Psoas muscle (tissue), 8 donors: ENCODE results near the gene CDC42BPB. TPM values are rescaled to one million over a fixed set of nuclear protein-coding genes. Genes with fewer than 3 reads are reported as not detected.

Source experiments
- ATAC-seq, 4 donors: fragments of 200-7000 bp; cut with Tn5 transposase; one replicate each; pipeline ENCODE4 v1.9.1; 2020; ENCODE audit warnings: moderate library complexity in 3 of 4, mild to moderate bottlenecking in 2 of 4
- DNase-seq, 2 donors: peaks; one replicate each; pipeline ENCODE4 v3.0.0-alpha.2; 2020
- H3K27ac ChIP-seq: fragments of 200-600 bp; one replicate; pipeline ENCODE4 v1.8.0; 2022
- H3K27me3 ChIP-seq, 3 donors: fragments of 200-600 bp in 1 of 3; one replicate each; pipeline versions ENCODE4 v1.6.1 to v1.8.0; 2013 to 2022; ENCODE audit warnings: low read length in 2 of 3, mild to moderate bottlenecking in 2 of 3, moderate library complexity in 1 of 3; ENCODE audit not compliant: insufficient read depth in 3 of 3
- H3K36me3 ChIP-seq, 2 donors: fragments of 200-600 bp in 1 of 2; one replicate each; pipeline versions ENCODE4 v1.6.1 to v1.8.0; 2013 to 2022; ENCODE audit warnings: low read depth in 1 of 2, mild to moderate bottlenecking in 1 of 2, moderate library complexity in 1 of 2; ENCODE audit not compliant: insufficient read depth in 1 of 2
- H3K4me1 ChIP-seq: fragments of 200-600 bp; one replicate; pipeline ENCODE4 v1.8.0; 2022
- H3K4me3 ChIP-seq: fragments of 200-600 bp; one replicate; pipeline ENCODE4 v1.8.0; 2022; ENCODE audit warnings: mild to moderate bottlenecking
- H3K9me3 ChIP-seq: fragments of 200-600 bp; one replicate; pipeline ENCODE4 v1.8.0; 2022
- CTCF ChIP-seq: fragments of 200-600 bp; IDR thresholded peaks from one replicate; pipeline ENCODE4 v1.8.0; 2022; ENCODE audit warnings: antibody characterized with exemption
- WGBS, 3 donors: extraction: QIAGEN DNeasy Blood & Tissue Kit; methylation state at CpG; one replicate each; pipeline versions ENCODE4 v1.1.6 to v1.1.7; 2013; 5-methylcytosine and 5-hydroxymethylcytosine counted together
- intact Hi-C, 2 donors: fragments of 100-400 bp; cut with DNase I; formaldehyde crosslinking; loops; one replicate each; pipeline versions ENCODE4 v1.11.0 to v1.14.2; 2022
- polyA plus RNA-seq, 3 donors: library from polyadenylated mRNA; stranded (reverse); fragments of 200-250 nt; gene quantifications; one replicate each; pipeline ENCODE4 v1.2.3, GENCODE V29; 2013
- total RNA-seq, 4 donors: library from RNA; stranded (reverse); fragmentation: NEBNext Ultra II Directional in 2 of 4; extraction: Animal tissue kit (Norgen Biotek cat#: 25700) in 2 of 4; gene quantifications; one replicate each; pipeline versions ENCODE4 v1.2.1 to v1.2.4, GENCODE V29; 2021 to 2023
- donor health status: healthy with polysubstance abuse.
- donor health status: DM: no; HTN: no; CAD: no; lungs with moderate emphysema.
- donor health status: Bipolar disorder and iron deficiency.
- donor health status: healthy.
- donor health status: DM: yes; HTN: yes; CAD: no.
- donor health status: DM: no; HTN: no; CAD: no.
- donor health status: DM: no; HTN: no; CAD: no.
- donor health status: DM: yes; HTN: yes; CAD: no.

The CDC42BPB gene
- total and polyA plus RNA-seq, 7 donors: 20.2 to 57.4 (median 40.0) TPM

- H3K4me3 ChIP-seq: no peak overlapping the region
- no peaks in the 10 kb centered on the region for H3K27me3 ChIP-seq
- H3K36me3 ChIP-seq: no peaks in the 10 kb centered on the region
- H3K9me3 ChIP-seq: no peaks in the 10 kb centered on the region
- no peak for TF ChIP-seq CTCF
- H3K27ac ChIP-seq: no peak overlapping the region
- intact Hi-C loops: no loop called here
- ATAC-seq (no peak), DNase-seq (peak in 1 of 2 donors; percentile 15)
- no peaks in the 10 kb centered on the region for H3K4me1 ChIP-seq
- WGBS, 3 donors: 35 to 51% (median 50%) methylated on average over 7 of the region's 7 CpGs
These were observed 8.5 kb upstream of the CDC42BPB start for GRCh38 chr14:103065861-103066260.

GRCh38 chr14:103064978-103065377 is 7.6 kb upstream of the CDC42BPB start:
- Histone ChIP-seq H3K4me1 (no peaks in the 10 kb centered on the region), H3K36me3 (no peaks in the 10 kb centered on the region), H3K27me3 (no peaks in the 10 kb centered on the region), H3K9me3 (no peaks in the 10 kb centered on the region), H3K27ac (no peak overlapping the region), H3K4me3 (no peak overlapping the region)
- DNase-seq (peak in 1 of 2 donors; percentile 10), ATAC-seq (no peak)
- WGBS, 3 donors: 89 to 93% (median 93%) methylated on average over 12 of the region's 12 CpGs
- intact Hi-C loops: no loop called here
- TF ChIP-seq CTCF: no peak

DNA sequence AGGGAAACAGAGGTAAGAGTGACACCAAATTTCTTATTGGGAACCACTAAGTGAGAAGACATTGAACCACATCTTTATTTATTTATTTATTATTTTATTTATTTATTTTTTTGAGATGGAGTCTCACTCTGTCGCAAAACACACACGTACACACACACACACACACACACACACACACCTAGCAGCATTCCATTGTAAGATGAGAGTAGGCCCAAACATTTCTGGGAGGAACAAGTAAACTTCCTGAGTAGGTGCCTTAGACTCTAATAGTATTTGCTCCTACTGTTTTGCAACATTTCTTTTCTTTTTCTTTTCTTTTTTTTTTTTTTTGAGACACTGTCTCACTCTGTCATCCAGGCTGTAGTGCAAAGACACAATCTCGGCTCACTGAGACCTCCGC is 7.1 kb upstream of the CDC42BPB start:
- Histone ChIP-seq H3K27me3 (no peaks in the 10 kb centered on the region), H3K36me3 (no peaks in the 10 kb centered on the region), H3K4me1 (peaks cover 2% of the 10 kb centered on the region), H3K27ac (no peak overlapping the region), H3K9me3 (no peaks in the 10 kb centered on the region), H3K4me3 (no peak overlapping the region)
- WGBS, 3 donors: 84 to 94% (median 90%) methylated on average over 4 of the region's 4 CpGs
- no peak for TF ChIP-seq CTCF
- DNase-seq (no peak), ATAC-seq (no peak)
- intact Hi-C loops: no loop called here

DNA sequence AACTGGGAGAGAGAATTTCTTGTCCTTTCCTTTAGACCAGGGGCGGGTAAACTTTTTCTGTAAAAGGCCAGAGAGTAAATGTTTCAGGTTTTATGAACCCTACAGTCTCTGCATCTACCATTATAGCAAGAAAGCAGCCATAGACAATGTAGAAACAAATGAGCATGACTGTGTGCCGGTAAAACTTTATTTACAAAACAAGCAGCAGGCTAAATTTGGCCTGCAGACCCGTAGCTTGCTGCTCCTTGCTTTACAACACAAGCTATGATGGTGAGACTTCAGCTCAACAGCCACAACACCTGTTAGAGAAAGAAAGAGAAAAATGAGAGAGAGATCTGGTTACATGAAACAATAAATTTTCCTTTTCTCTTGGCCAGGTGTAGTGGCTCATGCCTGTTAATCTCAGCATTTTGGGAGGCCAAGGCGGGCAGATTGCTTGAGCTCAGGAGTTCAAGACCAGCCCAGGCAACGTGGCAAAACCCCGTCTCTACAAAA is 4.2 kb upstream of the CDC42BPB start:
- Histone ChIP-seq H3K27ac (no peak overlapping the region), H3K9me3 (no peaks in the 10 kb centered on the region), H3K36me3 (no peaks in the 10 kb centered on the region), H3K4me1 (peaks cover 15% of the 10 kb centered on the region), H3K4me3 (no peak overlapping the region), H3K27me3 (no peaks in the 10 kb centered on the region)
- no peak for TF ChIP-seq CTCF
- intact Hi-C loops: no loop called here
- WGBS, 3 donors: 68 to 83% (median 69%) methylated on average over 6 of the region's 6 CpGs
- ATAC-seq (no peak), DNase-seq (no peak)

- Histone ChIP-seq H3K27ac (no peak overlapping the region), H3K4me1 (peaks cover 30% of the 10 kb centered on the region), H3K36me3 (no peaks in the 10 kb centered on the region), H3K27me3 (no peaks in the 10 kb centered on the region), H3K4me3 (peak overlapping the region; percentile 96), H3K9me3 (no peaks in the 10 kb centered on the region)
- 63 to 74% (median 67%) methylated on average over 5 of the region's 5 CpGs for WGBS, 3 donors
- no peak for TF ChIP-seq CTCF
- DNase-seq (peak in 1 of 2 donors; percentile 37), ATAC-seq (no peak)
- intact Hi-C loops: no loop called here
These were observed 2.2 kb upstream of the CDC42BPB start for GRCh38 chr14:103059556-103059955.
